ENCODE measurements around the gene GPAM.

DNA sequence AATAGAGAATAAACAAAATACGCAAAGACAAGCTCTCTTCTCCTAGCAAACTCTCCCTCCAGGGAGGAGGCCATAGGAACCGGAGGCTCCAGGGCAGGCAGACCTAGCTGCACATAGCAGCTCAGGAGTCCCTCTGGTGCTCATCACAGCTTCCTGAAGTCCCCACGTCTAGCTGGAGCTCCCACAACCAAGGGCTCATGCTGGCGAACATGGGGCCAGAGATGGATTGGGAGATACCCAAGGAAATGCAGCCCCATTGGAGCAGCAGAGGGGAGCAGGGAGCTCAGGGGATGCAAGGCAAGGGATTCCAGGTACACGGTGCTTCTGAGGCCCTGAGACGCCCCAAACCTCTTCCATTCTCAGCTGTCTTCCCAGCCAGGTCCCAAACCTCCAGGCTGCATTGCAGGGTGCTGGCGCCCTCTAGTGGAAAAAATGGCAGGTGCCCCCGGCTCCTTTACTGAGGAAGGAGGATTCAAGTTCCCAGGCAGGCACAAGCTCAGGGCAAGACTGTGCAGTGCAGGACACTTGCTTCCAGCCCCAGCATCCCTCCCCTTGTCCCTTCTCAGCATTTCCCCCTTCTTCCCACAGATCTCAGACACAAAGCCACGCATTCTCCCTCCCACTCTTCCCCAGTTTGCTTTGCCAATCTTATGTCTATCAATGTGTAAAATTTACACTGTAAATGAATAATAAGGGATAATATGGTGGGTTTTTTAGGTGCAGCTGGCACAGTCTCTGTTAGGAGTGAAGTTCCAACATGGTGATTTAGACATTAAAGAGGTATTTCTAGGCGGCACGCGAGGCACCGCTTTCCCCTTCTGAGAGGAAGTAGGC lies 46.2 kb downstream of the GPAM start:
- TF ChIP-seq, protein P1, sequence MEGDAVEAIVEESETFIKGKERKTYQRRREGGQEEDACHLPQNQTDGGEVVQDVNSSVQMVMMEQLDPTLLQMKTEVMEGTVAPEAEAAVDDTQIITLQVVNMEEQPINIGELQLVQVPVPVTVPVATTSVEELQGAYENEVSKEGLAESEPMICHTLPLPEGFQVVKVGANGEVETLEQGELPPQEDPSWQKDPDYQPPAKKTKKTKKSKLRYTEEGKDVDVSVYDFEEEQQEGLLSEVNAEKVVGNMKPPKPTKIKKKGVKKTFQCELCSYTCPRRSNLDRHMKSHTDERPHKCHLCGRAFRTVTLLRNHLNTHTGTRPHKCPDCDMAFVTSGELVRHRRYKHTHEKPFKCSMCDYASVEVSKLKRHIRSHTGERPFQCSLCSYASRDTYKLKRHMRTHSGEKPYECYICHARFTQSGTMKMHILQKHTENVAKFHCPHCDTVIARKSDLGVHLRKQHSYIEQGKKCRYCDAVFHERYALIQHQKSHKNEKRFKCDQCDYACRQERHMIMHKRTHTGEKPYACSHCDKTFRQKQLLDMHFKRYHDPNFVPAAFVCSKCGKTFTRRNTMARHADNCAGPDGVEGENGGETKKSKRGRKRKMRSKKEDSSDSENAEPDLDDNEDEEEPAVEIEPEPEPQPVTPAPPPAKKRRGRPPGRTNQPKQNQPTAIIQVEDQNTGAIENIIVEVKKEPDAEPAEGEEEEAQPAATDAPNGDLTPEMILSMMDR (IDR thresholded peaks at IDR 0.05): peak; percentile 76 to 93 (median 91)
- TF ChIP-seq POLR2A (IDR thresholded peaks at IDR 0.05): no peak

Measured in right lobe of liver (tissue), 4 donors.